B cell (primary cell): ENCODE data around the gene CCDC106. TPM values are rescaled to one million over a fixed set of nuclear protein-coding genes. Genes with fewer than 3 reads are reported as not detected.

Experiments
- ATAC-seq: fragments of 200-7000 bp; cut with Tn5 transposase; one replicate; pipeline ENCODE4 v1.10.0; 2021; ENCODE audit warnings: low read depth, mild to moderate bottlenecking, moderate number of reproducible peaks, moderate library complexity
- CTCF ChIA-PET: fragments of 350-600 bp; sonication (Branson Sonifier 250); formaldehyde crosslinking; loops from one replicate; lab custom pipeline; 2021; ENCODE audit warnings: antibody characterized with exemption, inconsistent platforms; lab: Charles Lee
- POLR2A ChIA-PET: fragments of 350-600 bp; sonication (Branson Sonifier 250); formaldehyde crosslinking; loops from one replicate; lab custom pipeline; 2021; ENCODE audit warnings: antibody characterized with exemption; lab: Charles Lee
- DNase-seq: peaks from one replicate; pipeline ENCODE4 v3.0.0; 2013
- H2AFZ ChIP-seq: 2 replicates; pipeline ENCODE4 v1.6.1; 2012; ENCODE audit warnings: mild to moderate bottlenecking, low read depth, low read length; ENCODE audit not compliant: insufficient read depth, poor library complexity, severe bottlenecking
- H3K27ac ChIP-seq, 2 donors: 1 replicate in 1 of 2; 2 replicates in 1 of 2; pipeline ENCODE4 v1.5.1; 2012 to 2013; ENCODE audit warnings: low read length in 2 of 2, mild to moderate bottlenecking in 2 of 2, moderate library complexity in 1 of 2
- H3K27me3 ChIP-seq, 4 experiments: fragments of 200-600 bp in 1 of 4; sonication (generic) in 1 of 4; replicated peaks in 1 of 4; 1 replicate in 2 of 4; 2 replicates in 2 of 4; pipeline versions ENCODE4 v1.6.1 to v1.7.0; 2013 to 2016; ENCODE audit warnings: low read length in 3 of 4, mild to moderate bottlenecking in 2 of 4, mixed read lengths in 1 of 4, moderate library complexity in 1 of 4; ENCODE audit not compliant: insufficient read depth in 4 of 4, control insufficient read depth in 3 of 4; ENCODE audit errors: control extremely low read depth in 1 of 4
- H3K36me3 ChIP-seq, 2 experiments: replicated peaks in 1 of 2; 1 replicate in 1 of 2; 2 replicates in 1 of 2; pipeline versions ENCODE4 v1.6.1 to v1.7.1; 2013; ENCODE audit warnings: low read length in 1 of 2; ENCODE audit not compliant: insufficient read depth in 2 of 2, control insufficient read depth in 1 of 2; ENCODE audit errors: control extremely low read depth in 1 of 2, extremely low read depth in 1 of 2
- H3K4me1 ChIP-seq, 2 donors: fragments of 200-600 bp in 1 of 2; sonication (generic) in 1 of 2; 1 replicate in 1 of 2; 2 replicates in 1 of 2; pipeline versions ENCODE4 v1.5.1 to v1.6.1; 2013 to 2017; ENCODE audit warnings: low read length in 2 of 2; ENCODE audit not compliant: control insufficient read depth in 2 of 2, insufficient read depth in 2 of 2
- H3K4me2 ChIP-seq: replicated peaks from 2 replicates; pipeline ENCODE3; 2012; ENCODE audit warnings: mild to moderate bottlenecking, low read depth, low read length; ENCODE audit not compliant: poor library complexity, severe bottlenecking
- H3K4me3 ChIP-seq, 5 experiments: fragments of 200-600 bp in 1 of 5; sonication (generic) in 1 of 5; 1 replicate in 3 of 5; 2 replicates in 2 of 5; pipeline versions ENCODE4 v1.5.1 to v1.7.0; 2011 to 2016; ENCODE audit warnings: low read length in 4 of 5, mild to moderate bottlenecking in 4 of 5, low read depth in 2 of 5, control low read depth in 1 of 5, moderate library complexity in 1 of 5; ENCODE audit not compliant: insufficient read depth in 1 of 5; ENCODE audit errors: control extremely low read depth in 1 of 5, extremely low read depth in 1 of 5
- H3K79me2 ChIP-seq: fragments of 200-600 bp; sonication (generic); one replicate; pipeline ENCODE4 v1.6.0; 2016; ENCODE audit warnings: low read length; ENCODE audit not compliant: control insufficient read depth, insufficient read depth
- H3K9ac ChIP-seq: fragments of 200-600 bp; sonication (generic); 2 replicates; pipeline ENCODE4 v1.6.1; 2017; ENCODE audit warnings: mild to moderate bottlenecking, low read length, moderate library complexity
- H3K9me3 ChIP-seq, 3 donors: one replicate each; pipeline versions ENCODE4 v1.6.1 to v1.7.1; 2013; ENCODE audit warnings: low read length in 2 of 3; ENCODE audit not compliant: control insufficient read depth in 2 of 3, insufficient read depth in 1 of 3; ENCODE audit errors: control extremely low read depth in 1 of 3
- H4K20me1 ChIP-seq: 2 replicates; pipeline ENCODE4 v1.6.0; 2012; ENCODE audit warnings: mild to moderate bottlenecking, low read length; ENCODE audit not compliant: insufficient read depth, control insufficient read depth, poor library complexity, severe bottlenecking
- H3K27ac Mint-ChIP-seq: one replicate; pipeline ENCODE4 v1.8.0; 2021; ENCODE audit warnings: mixed read lengths
- H3K27me3 Mint-ChIP-seq: one replicate; pipeline ENCODE4 v1.8.0; 2021; ENCODE audit warnings: mixed read lengths
- H3K4me1 Mint-ChIP-seq: one replicate; pipeline ENCODE4 v1.8.0; 2021; ENCODE audit warnings: mixed read lengths
- H3K4me3 Mint-ChIP-seq: one replicate; pipeline ENCODE4 v1.8.0; 2021; ENCODE audit warnings: mixed read lengths
- H3K9me3 Mint-ChIP-seq: one replicate; pipeline ENCODE4 v1.8.0; 2022; ENCODE audit warnings: mixed read lengths; ENCODE audit not compliant: insufficient read depth
- EZH2 ChIP-seq: IDR thresholded peaks from 2 replicates; pipeline ENCODE4 v1.6.1; 2012; ENCODE audit warnings: borderline replicate concordance, low read depth, mild to moderate bottlenecking, moderate library complexity, low read length; ENCODE audit not compliant: insufficient read depth, poor library complexity, severe bottlenecking
- WGBS: methylation state at CpG from one replicate; pipeline ENCODE4 v1.1.5; 2013; ENCODE audit warnings: missing lambda C conversion rate; ENCODE audit not compliant: insufficient coverage; 5-methylcytosine and 5-hydroxymethylcytosine counted together
- intact Hi-C: fragments of 100-400 bp; cut with micrococcal nuclease; formaldehyde crosslinking; loops from one replicate; pipeline ENCODE4 v1.10.0; 2022
- polyA plus RNA-seq: library from polyadenylated mRNA; depleted of rRNA; stranded (reverse); fragments of >200 nt; gene quantifications from 2 replicates; pipeline ENCODE4 v1.2.3, GENCODE V29; 2012
- total RNA-seq, 2 donors: library from RNA; stranded (reverse); fragments of 120-200 nt in 1 of 2; gene quantifications; 1 replicate in 1 of 2; 2 replicates in 1 of 2; pipeline versions ENCODE4 v1.2.3 to v1.2.4, GENCODE V29; 2013 to 2022
- TF ChIP-seq, protein P1 (sequence below): fragments of 200-600 bp; IDR thresholded peaks from one replicate; pipeline ENCODE4 v1.8.0; 2022; ENCODE audit warnings: antibody characterized with exemption, mild to moderate bottlenecking

Gene CCDC106
- total and polyA plus RNA-seq, 2 donors (not counting 1 experiment from before 2014, with no cell fraction given): 25.2 to 52.1 TPM

DNA sequence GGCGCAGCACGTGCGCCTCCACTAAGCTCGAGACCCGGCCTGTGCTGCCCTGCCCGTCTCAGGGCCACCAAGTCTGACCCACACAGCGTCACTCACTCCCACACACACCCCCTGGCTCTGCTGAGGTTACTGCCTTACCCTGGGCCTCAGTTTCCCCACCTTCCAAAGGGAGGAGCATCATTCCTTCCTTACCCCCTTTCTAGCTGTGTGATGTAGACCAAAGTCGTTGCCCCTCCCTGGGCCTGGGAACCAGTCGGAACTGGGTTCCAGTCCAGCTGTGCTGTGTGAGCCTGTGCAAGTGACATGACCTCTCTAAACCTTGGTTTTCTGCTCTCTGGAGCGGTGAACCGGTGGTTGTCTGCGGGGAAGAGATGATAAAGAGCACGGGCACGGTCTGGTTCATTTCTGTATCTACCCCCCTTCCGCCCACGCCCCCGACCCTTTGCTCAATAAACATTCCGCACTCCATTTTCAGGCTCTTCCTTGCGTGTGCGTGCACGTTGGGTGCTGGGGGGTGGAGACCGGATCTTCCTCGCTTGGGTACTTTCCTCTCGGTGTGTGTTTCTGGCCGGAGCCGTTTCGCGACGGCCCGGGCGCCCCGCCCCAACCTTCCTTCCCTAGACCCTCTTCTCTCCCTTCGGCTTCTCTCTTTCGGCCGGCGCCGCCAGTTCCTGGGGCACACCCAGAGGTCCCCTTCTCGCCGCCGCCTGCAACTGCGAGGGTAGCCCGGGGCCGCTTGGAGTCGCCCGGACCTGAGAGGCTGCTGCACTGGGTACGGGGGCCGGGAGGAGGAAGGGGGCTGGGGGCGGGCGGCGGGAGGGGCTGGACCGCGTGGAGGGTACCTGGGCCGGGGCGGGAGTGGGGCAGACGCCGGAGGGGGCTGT, 4.8 kb upstream of the CCDC106 start, which contains the start of gene ZNF581:
Gene ZNF581, plus strand, starts transcription at position 647 of the 884 bp plus-strand sequence. CDS start 923 bp downstream, outside the sequence.
- H3K4me1 Mint-ChIP-seq: peaks cover 61% of the 10 kb centered on the region
- WGBS: under 1% methylated on average over 29 of the region's 56 CpGs
- no peaks in the 10 kb centered on the region for H3K9me3 Mint-ChIP-seq
- peaks cover 32 to 69% of the 10 kb centered on the region in 2 donors for H3K4me1 ChIP-seq
- no peaks in the 10 kb centered on the region for H3K27me3 ChIP-seq
- H3K9ac ChIP-seq: peak within 1 kb of the TSS; percentile 77
- ATAC-seq (peak; percentile 36), DNase-seq (peak; percentile 90)
- no peak for TF ChIP-seq EZH2
- TF ChIP-seq, protein P1, sequence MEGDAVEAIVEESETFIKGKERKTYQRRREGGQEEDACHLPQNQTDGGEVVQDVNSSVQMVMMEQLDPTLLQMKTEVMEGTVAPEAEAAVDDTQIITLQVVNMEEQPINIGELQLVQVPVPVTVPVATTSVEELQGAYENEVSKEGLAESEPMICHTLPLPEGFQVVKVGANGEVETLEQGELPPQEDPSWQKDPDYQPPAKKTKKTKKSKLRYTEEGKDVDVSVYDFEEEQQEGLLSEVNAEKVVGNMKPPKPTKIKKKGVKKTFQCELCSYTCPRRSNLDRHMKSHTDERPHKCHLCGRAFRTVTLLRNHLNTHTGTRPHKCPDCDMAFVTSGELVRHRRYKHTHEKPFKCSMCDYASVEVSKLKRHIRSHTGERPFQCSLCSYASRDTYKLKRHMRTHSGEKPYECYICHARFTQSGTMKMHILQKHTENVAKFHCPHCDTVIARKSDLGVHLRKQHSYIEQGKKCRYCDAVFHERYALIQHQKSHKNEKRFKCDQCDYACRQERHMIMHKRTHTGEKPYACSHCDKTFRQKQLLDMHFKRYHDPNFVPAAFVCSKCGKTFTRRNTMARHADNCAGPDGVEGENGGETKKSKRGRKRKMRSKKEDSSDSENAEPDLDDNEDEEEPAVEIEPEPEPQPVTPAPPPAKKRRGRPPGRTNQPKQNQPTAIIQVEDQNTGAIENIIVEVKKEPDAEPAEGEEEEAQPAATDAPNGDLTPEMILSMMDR: no peak
- intact Hi-C loops: loop anchor here (1.0 to 5.0 kb wide), 5 partner anchors 8 to 236 kb away; partner anchors contain the start of genes EPN1, UBE2S and ZNF865
- peak within 1 kb of the TSS; percentile 96 for H3K4me2 ChIP-seq
- ChIA-PET POLR2A (interaction anchor here (0.6 to 1.9 kb wide), 12 partner anchors 7 to 385 kb away, joined by 3 to 17 read pairs (median 4); partner anchors contain the start of genes FIZ1, PPP6R1, U2AF2 and ZNF524), CTCF (interaction anchor here (0.8 to 7.2 kb wide), 6 partner anchors 8 to 39 kb away, joined by 3 to 131 read pairs (median 6); partner anchors contain the start of gene U2AF2)
- H3K79me2 ChIP-seq: peaks cover 31% of the 10 kb centered on the region
- H3K9me3 ChIP-seq: peaks cover 0 to 11% (median 0%) of the 10 kb centered on the region in 3 donors
- H3K27ac ChIP-seq: peak within 1 kb of the TSS; percentile 79 to 82
- H3K27me3 Mint-ChIP-seq: no peaks in the 10 kb centered on the region
- H3K4me3 Mint-ChIP-seq: peak within 1 kb of the TSS; percentile 88
- H3K4me3 ChIP-seq: peak within 1 kb of the TSS; percentile 59 to 85 (median 78)
- H2AFZ ChIP-seq: peak within 1 kb of the TSS; percentile 53
- peaks cover 21% of the 10 kb centered on the region for H4K20me1 ChIP-seq
- H3K36me3 ChIP-seq: peaks cover 0 to 13% of the 10 kb centered on the region in 2 experiments
- peak within 1 kb of the TSS; percentile 98 for H3K27ac Mint-ChIP-seq
